GM19023 (cell line): ENCODE results near the gene GNPTAB.
A peak's percentile ranks its signal among the peaks of the same experiment; 100 is the strongest.
"Not testable (repeated sequence)": the region's sequence is repeated elsewhere in the genome, so short reads cannot be mapped to it uniquely, and the experiment has no call there.

Source experiments
- ATAC-seq: cut with Tn5 transposase; IDR thresholded peaks from one replicate; pipeline ENCODE4 v1.9.1; 2021; ENCODE audit warnings: mild to moderate bottlenecking, moderate library complexity; ENCODE audit not compliant: unreplicated experiment

The GNPTAB gene

DNA sequence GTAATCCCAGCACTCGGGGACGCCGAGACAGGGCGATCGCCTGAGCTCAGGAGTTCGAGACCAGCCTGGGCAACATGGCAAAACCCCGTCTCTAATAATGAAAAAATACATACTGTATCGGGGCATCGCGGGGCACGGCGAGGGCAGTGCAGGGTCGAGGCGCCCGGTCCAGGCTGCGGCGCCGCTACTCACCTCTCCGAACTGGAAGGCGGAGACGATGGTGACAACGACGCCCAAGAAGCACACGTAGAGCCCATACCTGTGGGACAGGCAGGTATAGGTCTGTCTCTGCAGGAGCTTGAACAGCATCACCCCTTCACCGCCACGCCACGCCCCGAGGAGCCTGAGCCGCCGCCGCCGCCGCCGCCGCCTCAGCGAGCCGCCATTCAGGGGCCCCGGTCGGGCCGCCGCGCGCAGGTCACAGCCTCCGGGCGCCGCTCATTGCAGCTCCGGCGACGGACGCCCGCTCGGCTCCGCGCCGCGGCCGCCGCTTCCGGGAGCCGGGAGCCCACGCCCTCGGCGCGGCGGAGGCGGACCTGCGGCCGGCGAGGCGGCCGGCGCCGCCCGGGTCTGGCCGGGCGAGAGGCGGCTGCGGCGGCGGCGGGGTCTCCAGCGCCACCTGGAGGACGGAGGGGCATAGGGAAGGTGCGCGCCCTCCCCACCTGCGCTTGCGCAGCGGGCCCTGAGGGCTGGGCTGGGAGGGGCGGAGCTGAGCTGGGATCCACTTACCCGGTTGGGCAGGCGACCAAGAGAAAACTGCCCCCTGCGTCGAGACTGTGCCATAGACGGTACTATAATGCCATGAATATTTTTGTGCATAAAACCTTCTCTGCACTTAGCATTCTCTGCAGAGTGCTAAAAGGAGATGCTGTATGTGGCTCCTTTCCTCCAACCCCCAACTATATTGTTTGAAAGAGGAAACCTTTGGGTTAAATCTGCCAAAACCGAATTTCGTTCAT lies at the start of gene GNPTAB:
GNPTAB (minus strand) TSS at position 593 of the 959 bp plus-strand sequence; CDS start at position 309, 284 bp downstream.
- peak; percentile 91 for ATAC-seq

DNA sequence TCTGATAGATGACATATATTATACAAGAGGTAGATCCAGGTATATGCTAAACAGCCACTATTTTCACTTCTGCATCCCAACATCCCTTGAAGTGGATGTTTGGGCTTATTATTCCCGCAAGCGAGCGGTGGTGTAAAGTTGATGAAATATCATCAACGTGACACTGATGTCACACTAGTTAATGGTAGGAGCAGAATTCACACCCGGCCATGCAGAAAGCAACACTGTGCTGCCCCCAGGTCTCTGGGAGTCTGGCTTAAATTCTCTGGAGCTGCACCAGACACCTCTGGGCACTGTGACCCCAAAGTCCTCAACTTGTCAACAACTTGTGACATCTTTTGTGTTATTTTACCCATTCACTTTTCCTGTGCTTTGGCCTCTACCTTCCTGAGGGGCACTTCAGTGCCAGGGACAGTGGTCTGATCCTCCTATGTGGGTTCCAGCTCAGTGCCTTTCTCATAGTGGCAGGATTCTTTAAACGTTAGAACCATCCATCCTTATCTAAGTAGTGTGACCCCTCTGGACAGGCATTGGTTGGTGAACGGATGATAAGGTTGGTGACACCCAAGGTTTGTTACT lies 47.6 kb upstream of the GNPTAB start:
- ATAC-seq = no peak

DNA sequence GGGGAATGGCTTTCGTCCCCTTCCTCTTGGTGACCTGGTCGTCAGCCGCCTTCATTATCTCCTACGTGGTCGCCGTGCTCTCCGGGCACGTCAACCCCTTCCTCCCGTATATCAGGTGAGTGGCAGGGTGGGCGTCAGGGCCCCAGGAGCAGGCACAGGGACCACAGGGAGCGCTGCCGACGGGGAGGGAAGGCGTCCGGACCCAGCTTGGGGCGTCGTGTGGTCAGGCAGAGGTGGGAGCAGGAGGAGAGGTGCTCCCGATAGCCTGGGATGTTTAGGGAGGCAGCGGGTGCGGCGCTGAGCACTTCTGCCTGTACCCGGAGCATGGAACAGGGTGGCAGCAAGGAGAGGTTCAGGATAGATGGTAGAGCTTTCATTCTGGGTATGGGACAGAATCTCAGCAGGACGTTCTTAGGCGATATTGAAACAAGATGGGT lies 47.1 kb upstream of the GNPTAB start:
- peak; percentile 24 for ATAC-seq

DNA sequence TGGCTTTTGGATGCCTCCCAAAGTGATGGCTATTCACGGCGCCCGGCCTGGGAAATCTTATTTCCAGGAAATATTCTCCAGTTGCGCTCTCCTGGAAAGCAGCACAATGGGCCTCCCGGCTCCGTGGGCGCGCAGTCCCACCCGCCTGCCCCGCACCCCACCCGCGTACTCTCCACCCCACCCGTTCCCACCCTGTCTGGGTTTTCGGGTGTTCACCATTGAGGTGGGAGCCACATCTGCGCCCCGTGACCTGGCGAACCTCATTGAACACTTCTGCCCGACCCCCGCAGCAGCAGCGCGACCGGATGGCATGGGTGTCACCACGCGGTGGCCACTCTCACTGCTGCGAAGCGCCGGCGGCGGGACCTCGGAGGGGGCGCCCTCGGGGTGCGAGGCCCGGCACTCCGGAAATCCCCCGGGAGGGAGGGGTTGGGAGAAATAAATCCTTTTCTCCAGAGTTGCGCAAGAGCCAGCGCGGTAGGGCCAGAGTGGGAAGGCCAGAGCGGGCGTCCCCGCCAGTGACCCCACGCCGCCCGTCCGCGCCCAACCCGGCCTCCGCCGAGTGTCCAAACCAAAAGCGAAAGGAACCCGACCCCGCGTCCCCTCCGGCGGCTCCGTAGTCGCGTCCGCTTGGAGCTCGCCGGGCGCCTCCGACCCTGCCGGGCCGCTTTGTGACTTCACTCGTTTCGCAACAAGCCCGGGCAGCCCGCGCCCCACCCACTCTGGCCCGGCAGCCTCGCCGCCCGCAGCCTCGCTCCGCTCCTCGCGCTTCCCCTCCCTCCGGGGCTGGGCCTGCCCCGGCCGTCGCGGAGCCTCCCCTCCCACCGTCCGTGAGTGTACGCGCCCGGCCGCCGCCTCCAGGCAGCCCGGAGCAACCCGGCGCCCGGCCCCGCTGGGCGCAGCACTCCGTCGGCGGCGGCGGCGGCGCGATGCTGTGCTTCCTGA lies 46.4 kb upstream of the GNPTAB start, which contains the start of gene DRAM1:
DRAM1 (plus strand) TSS at position 720 of the 945 bp plus-strand sequence; CDS start at position 930, 210 bp downstream.
- peak; percentile 82 for ATAC-seq

DNA sequence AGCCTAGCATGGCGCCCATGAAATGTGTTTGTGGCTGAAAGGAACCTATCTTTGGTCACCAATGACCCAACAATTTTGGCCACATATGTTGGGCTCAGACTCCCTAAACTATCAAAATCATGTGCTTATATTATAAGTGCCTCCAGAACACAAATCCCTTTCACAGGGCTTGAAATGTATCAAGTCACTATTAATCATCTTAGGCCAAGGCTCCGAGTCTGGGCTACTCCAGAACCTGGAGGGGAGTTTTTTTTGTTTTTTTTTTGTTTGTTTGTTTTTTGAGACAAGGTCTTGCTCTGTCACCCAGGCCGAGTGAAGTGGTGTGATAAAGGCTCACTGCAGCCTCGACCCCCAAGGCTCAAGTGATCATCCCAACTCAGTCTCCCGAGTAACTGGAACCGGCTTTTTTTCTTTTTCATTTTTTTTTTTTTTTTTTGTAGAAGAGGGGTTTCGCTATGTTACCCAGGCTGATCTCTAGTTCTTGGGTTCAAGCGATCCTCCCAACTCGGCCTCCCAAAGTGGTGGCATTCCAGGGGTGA lies 45.6 kb upstream of the GNPTAB start:
- no peak for ATAC-seq

DNA sequence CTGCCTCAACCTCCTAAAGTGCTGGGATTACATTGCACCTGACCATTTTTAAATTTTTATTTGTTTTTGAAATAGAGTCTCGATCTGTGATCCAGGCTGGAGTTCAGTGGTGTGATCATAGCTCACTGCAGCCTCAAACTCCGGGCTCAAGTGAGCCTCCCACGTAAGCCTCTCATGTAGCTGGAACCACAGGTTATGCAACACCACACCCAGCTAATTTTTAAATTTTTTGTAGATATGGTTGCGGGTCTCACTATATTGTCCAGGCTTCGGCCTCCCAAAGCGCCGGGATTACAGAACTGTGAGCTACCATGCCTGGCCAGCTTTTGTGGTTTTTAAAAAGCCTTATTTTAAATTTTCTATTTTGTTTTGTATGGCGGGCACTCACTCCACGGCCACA lies 44.4 kb upstream of the GNPTAB start:
- no peak for ATAC-seq

DNA sequence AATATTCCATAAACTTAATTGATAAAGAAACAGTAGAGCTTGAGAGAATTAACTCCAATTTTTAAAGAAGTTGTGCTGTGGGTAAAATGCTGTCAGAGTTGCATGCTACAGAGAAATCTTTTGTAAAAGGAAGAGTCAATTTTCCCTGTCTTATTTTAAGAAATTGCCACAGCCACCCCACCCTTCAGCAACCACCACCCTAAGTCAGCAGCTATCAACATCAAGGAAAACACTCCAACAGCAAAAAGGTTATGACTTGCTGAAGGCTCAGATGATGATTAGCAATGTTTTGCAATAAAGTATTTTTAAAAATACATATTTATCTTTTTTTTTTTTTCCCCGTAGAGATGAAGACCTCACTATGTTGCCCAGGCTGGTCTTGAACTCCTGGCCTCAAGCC lies 40.2 kb upstream of the GNPTAB start:
- no peak for ATAC-seq

DNA sequence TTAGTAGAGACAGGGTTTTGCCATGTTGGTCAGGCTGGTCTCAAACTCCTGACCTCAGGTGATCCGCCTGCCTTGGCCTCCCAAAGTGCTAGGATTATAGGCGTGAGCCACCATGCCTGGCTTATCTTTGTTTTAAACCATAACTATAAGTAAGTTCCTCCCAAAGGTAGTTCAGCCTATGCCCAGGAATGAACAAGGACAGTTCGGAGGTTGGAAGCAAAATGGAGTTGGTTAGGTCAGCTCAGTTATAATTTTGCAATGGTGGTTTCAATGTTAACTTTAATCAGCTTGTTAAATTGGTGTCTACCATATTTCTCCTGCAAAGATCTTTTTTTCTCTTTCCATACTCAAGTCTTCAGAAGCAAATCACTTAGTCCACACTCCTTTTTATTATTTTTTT lies 36.9 kb upstream of the GNPTAB start:
- ATAC-seq = not testable (repeated sequence)

DNA sequence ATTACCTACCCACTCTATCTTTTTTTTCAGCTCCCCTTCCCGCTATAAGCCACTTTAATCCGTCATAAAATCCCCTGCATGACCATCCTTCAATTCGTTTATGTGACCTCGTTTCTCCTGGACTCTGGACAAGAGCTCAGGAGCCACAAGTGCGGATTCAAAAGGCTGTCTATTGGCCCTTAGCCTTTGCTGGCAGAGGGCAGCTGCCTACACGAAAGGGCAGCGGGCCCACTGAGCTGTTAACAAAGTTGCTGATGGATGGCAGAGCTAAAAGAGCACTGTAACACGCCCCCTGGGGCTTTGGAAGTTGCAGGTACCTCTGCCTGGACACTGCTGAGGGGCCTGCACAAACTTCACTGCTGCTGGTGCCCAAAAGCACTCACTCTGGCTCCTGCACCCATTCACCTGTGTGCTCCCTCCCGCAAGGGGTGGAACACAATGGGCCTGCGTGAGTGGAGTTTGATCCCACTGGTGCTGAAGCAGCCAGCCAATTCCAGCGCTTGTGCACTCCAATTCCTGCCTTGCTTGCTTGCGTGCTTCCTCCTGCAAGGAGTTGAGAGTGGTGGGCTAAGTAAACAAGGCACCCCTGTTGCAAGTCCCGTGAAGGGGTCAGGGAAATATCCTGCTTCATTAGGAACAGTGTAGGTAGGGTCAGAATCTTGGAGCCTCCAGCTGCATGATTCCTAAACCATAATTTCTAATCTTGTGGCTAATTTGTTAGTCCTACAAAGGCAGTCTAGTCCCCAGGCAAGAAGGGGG lies 36.0 kb upstream of the GNPTAB start:
- ATAC-seq = no peak

DNA sequence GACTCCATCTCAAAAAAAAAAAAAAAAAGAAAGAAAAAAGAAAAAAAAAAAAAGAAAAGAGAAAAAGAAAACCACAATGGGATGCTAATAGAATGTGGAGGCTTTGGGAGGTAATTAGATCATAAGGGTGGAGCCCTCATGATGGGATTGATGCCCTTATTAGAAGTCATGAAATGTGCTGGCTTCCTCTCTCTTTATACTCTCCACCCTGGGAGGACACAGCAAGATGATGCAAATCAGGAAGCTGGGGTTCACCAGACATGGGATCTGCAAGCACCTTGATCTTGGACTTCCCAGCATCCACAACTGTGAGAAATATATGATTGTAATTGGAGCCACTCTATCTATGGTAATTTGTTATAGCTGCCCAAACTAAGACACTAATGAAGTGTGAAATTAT lies 33.2 kb upstream of the GNPTAB start:
- ATAC-seq = no peak

DNA sequence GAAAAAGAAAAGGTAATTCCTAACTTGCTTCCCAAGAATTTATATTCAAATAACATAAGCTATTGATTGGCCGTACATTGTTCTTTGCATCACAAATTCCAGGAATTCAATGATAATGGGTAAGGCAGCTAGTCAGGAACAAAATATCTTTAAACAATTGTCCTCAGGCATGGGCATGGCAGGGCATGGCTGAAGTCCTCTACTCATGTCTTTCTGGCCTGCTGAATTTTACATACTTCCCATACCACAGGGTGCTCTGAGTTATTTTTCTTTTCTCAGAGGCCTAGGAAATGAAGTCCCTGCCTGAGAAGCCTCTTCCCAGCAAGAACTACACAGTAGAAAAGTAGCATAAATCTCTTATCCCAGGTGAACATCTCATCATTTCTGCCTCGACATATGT lies 31.5 kb upstream of the GNPTAB start:
- ATAC-seq = no peak

DNA sequence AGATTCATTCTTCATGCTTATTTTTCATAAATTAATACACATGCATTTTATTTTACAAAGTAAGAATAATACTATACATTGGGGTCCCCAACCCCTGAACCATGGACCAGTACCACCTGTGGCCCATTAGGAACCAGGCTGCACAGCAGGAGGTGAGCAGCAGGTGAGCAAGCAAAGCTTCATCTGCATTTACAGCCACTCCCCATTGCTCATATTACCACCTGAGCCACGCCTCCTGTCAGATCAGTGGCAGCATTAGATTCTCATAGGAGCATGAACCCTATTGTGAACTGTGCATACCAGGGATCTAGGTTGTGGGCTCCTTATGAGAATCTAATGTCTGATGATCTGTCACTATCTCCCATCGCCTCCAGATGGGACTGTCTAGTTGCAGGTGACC lies 30.9 kb upstream of the GNPTAB start:
- ATAC-seq = not testable (repeated sequence)

DNA sequence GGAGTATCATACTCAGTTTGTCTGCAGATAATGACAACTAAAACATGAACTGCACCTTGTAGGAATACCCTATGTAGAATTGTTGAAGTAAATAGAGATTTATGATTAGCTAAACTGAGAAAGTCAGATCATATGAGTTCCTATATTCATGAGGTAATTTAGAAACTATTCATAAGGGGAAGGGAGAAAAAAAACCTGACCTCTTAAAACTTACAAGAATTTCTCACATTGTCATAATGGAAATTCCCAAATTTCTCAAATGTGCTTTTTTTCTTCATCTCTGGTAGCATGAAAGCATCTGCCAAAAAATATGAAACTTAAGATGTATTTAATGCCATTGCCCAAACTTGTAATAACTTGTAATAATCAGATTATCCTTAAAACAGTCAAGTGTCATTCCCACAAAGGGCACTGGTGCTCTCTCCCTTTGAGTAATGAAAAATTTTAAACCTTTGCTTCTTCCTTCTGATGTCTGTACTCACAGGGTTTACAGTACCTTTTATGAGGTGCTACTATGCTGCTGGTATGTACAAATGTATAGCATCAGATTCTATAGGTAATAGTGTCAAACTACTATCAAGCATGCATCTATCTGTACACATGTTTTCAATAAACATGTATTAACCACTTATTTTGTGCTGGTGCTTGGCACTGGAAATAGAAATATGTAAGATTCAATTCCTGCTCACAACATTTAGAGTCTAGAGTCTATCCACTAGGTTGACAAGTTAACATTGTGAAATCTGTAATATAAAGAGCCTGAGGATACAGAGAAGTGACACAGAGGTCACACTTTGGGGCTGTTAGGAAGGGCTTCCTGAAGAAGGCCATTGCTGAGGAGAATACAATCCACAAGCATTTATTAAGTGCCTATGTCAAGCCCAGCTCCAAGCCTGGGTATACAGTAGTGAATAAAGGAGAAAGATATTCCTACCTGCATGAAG lies 29.2 kb upstream of the GNPTAB start:
- peak; percentile 26 for ATAC-seq

DNA sequence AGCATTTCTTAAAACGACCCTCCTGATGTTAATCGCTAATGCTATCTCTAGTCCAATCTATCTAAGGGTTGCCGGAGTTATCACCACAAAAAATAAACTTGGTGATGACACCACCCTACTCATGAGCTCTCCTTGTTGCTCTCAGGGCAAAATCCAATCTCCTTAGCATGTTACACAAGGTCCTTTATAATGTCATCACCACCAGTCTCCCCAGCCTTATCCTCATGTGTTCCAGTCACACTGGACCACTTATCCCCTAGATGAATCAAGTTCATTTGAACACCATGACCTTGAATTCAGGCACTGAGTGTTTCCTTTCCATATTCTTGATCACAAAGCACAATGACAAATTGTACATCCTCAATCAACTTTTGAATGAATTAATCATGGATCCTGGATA lies 27.6 kb upstream of the GNPTAB start:
- ATAC-seq = no peak

DNA sequence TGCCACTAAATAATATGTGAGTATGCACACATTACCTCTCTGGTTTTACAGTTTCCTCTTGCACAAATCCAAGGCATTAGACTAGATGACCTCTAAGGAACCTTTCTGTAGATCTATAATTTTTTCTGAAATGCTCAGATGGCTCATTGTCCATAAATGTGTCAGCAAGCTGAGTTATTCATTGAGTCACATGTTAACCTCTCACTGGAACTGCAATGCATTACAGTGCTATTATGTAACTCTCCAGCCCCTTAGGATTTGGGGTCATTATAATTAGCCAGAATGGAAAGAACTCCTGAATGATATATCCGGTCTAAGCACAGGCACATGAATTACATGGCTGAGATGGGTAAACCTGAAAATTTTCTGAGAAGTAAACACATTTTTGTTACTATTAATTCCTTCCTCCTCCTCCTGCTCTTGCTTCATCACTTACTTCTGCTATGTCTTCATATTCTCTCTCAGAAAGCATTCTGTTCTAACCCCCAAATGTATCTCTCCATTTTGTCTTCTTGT lies 26.3 kb upstream of the GNPTAB start:
- peak; percentile 44 for ATAC-seq

DNA sequence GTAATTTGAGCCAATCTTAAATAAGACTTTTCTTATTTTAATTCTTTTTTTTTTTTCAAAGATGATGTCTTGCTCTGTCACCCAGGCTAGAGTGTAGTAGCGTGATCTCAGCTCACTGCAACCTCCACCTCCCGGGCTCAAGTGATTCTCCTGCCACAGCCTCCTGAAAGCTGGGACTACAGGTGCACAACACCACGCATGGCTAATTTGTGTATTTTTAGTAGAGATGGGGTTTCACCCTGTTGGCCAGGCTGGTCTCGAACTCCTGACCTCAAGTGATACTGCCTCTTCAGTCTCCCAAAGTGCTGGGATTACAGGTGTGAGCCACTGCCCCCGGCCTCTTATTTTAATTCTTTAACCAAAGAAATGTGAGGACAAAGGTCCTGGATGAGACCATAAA lies 25.9 kb upstream of the GNPTAB start:
- ATAC-seq = peak; percentile 26

DNA sequence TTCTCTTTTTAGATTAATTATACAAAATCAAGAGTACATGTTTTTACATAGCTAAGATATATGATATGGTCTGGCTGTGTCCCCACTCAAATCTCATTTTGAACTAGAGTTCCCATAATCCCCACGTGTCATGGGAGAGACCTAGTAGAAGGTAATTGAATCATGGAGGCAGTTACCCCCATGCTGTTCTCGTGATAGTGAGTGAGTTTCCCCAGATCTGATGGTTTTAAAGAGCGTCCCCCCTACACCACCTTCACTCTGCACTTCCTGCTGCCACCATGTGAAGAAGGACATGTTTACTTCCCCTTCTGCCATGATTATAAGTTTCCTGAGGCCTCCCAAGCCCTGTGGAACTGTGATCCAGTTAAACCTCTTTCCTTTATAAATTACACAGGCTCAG lies 25.2 kb upstream of the GNPTAB start:
- ATAC-seq = no peak

DNA sequence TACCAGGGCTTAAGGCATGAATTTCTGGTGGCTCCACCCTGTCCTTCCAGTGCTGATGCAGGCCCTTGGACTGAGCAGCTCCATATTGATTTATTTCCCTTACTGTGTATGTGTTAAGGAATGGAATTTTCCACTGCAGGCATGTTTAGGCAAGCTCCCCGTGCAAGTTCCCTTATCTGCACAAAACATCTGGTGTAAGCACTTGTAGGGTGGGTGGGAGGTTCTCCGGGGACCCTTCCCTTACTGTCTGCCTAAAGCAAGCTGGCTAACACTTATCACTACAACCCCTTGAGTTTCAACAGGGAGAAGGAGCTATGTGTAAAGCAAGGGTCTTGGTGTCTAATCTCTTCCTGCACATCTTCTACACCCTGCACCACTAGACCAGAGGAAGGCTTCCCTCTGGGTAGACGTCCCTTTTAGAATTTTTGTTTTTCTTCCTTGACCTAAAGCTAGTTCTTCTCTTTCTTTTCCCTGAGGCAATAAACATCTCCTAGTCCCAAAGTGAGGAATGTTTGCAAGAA lies 24.7 kb upstream of the GNPTAB start:
- no peak for ATAC-seq
